HG02870 (cell line): ENCODE measurements around the gene C11orf16.
"Not testable (repeated sequence)": the region's sequence is repeated elsewhere in the genome, so short reads cannot be mapped to it uniquely, and the experiment has no call there.

ENCODE experiments used
- ATAC-seq: cut with Tn5 transposase; IDR thresholded peaks from one replicate; pipeline ENCODE4 v1.9.1; 2021; ENCODE audit warnings: mild to moderate bottlenecking, moderate library complexity; ENCODE audit not compliant: unreplicated experiment

Gene C11orf16

DNA sequence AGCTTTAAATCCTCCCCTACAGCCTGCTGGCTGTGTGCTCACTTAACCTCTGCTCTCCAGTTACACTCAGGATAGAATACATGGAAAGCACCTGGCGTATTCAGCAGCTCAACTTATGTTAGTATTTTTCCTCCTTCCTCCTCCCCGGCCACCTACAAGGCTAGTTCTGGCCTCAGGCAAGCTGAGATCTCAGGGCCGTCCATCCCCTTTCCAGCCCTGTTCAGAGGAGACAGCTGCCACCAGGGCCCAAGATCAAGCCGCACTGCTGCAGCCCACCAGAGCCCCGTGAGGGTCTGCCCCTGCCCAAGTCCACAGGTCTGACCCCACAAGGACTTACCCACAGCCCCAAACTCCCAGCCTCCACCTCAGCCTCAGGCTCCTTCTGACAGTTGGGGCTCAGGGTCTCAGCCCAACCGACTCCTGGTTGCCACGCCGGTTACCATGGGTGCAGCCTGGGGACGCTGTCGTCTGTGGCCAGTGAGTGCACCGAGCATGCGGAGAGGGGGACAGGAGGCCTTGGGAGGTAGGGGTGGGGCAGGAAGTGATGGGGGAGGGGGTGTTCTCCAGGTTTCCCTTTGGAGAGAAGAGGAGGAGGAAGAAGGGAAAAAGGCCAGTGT lies at the start of gene C11orf16:
Gene C11orf16 (minus strand): TSS at position 384 of the 617 bp plus-strand sequence. CDS start 639 bp downstream, outside the sequence.
- no peak for ATAC-seq

DNA sequence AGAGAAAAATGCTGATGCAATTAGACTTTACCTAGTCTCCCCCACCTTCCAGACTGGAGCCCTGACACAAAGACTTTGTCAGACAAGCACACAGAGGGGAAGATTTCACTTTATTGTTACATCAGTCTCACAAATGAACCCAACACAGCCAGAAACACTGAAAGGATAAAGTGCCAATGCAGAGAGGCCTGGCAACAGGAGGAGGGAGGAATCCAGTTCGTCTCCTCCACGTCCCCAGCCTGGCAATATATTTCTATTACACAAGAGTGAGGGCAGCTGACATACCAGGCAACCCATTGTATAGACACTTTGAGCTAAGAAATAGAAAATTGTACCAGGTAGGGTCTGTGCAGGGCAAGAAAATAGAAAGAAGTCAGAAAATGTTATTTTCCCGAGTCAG lies 47.7 kb upstream of the C11orf16 start:
- ATAC-seq, result no peak

- ATAC-seq, result not testable (repeated sequence)
Measured at GRCh38 chr11:8979365-8979764, 46.6 kb upstream of the C11orf16 start.

DNA sequence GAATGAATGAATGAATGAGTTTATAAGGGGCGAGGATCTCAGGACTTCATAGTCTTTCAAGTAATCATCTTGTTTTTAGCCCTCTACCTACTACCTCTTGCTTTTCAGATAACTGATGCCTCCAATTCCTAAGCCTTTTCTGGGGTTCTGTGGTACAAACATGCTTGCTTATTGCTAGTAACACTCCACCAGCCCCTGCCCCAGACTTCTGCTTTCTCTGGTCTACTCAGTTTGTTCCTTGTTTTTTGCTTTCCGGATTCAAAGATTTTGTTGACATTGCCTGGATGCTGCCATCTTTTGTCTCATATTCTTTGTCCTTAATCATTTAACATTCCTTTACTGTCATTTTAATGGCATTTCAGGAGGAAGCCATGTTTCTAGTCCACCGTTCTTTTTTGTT lies 40.4 kb upstream of the C11orf16 start:
- no peak for ATAC-seq

- no peak for ATAC-seq
Measured at GRCh38 chr11:8971924-8972316, 39.2 kb upstream of the C11orf16 start.

DNA sequence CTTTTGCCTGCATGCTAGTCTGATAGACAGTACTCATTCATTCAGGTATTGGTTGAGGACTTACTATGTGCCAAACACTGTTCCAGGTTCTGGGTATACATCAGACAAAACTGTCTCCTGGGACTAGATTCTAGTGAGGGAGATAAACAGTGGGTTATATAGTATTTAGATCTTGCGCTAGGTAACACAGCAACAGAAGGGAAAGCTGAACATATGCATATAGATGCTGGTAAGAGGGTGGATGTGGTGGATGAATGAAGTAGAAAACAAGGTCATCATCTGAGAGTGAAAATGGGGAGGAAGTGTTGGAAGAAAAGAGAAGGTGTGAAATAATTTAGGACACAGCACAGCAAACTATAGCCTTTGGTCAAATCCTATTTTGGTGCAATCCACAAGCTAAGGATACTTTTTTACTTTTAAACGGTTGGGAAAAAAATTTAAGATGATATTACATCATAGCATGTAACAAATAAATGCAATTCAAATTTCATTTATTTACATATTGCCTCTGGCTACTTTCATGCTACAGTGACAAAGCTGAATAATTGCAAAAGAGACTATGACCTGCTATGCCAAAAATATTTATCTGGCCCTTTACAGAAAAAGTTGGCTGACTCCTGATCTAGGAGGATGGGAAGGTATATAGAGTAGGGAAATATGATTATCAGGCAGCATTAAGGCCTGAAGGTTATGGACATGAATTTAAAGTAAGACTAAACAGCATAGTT lies 38.6 kb upstream of the C11orf16 start:
- no peak for ATAC-seq

GRCh38 chr11:8967184-8967583 lies 34.4 kb upstream of the C11orf16 start:
- ATAC-seq, result no peak

DNA sequence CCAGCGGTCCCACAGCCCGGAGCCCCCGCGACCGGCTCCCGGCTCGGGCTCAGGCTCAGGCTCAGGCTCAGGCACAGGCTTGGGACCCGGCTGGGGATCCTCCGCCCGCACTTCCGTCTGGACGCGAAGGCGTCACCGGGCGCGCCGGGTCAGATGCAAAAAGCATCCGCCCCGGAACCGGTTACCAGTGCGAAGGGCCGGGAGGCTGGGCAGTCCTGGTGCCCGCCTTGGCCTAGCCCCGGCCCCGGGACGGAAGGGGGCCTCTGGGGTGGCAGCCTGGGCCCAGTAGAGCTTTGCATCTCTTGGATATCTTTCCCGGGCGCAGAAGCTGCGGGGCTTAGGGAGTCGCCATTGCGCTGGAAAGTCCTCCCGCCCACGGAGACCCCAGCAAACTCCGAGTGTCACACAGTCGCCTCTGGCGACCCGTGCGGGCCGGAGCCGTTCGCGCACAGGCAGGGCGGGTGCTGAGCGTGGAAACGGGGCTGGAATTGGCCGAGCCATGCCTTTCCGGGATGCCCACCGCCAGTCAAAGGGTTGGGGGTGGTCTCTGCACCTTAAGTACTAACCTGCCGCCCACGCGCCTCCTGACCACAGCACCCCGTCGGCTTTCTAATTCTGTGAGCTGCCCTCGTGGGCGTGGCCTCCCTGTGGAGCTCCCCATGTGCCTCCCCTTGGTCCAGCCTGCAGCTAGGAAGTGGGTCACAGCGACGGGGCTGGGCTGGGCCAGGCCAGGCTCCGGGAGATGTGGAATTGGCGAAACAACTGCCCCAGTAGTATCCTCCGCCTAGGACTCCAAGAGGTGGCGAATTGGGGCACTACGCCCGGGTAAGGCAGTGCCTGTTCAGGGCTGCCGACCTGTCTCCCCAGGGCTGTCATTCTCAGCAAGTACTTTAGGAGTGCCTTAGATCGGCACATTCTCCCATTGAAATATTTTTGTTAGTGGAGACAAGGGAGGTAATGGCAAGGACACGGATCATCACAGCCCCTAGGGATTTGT lies 31.9 kb upstream of the C11orf16 start, which contains the start of gene TMEM9B:
Gene TMEM9B (minus strand): TSS at position 119 of the 997 bp plus-strand sequence. CDS start 129 bp downstream, outside the sequence.
- ATAC-seq, result peak; percentile 68

GRCh38 chr11:8963569-8964323 lies 31.0 kb upstream of the C11orf16 start:
- peak; percentile 60 for ATAC-seq

DNA sequence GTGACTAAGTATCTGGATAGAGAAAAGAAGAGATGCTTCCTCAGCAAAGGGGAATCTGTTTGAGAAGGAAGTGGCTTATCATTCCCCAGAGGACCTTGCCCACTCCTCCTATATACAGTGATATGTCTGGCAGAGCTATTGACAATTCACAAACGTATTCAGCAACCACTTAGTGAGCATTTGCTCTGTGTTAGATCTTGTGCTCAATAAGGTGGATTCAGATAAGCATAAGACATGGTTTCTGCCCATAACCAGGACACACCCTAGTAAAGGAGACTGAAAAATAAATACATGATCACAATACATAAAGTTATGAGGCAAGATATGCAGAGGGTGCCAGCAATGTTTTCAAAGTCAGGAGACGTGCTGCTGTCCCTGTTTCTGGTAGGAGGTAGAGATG lies 30.1 kb upstream of the C11orf16 start:
- no peak for ATAC-seq

DNA sequence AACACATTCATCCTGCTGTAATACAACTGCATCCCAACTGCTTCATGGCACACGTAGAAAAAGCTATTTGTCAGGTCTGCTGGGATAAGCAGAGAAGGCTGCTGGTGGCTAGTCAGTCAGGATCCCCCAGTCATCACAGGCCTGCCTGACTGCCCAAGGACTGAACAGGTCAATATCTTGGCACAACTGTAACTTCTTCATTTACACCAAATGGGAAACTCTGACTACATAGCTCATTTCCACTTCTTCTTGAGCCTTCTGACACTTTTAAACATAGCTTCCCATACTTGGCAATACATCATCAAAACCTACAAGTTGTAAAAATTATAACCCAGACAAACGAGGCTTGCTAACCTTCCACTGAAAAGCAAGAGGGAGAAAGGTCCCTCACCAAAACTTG lies 28.7 kb upstream of the C11orf16 start:
- ATAC-seq, result no peak

- ATAC-seq, result peak; percentile 48
Measured at GRCh38 chr11:8959546-8960166, 26.9 kb upstream of the C11orf16 start.

- ATAC-seq, result no peak
Measured at GRCh38 chr11:8956860-8957259, 24.1 kb upstream of the C11orf16 start.

DNA sequence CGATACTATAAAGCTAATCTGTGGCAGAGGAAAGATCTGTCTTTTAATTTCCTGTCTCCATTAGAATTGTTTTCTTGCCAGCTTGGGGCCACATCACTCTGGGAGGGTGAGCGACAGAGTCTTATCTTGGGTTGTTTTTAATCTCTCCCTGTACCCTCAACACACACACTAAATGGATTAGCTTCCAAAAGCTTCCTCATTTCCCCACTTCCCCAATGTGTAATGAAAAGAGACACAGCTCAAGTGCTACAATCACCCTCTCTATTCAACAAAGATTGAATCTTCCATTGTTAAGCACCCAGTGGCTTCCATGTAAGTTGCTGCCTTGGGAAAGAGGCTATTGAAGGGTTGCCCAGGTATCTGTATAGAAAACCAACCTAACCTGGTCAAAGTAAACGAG lies 16.1 kb upstream of the C11orf16 start:
- ATAC-seq, result no peak

- ATAC-seq, result no peak
Measured at GRCh38 chr11:8947230-8947943, 14.6 kb upstream of the C11orf16 start.

DNA sequence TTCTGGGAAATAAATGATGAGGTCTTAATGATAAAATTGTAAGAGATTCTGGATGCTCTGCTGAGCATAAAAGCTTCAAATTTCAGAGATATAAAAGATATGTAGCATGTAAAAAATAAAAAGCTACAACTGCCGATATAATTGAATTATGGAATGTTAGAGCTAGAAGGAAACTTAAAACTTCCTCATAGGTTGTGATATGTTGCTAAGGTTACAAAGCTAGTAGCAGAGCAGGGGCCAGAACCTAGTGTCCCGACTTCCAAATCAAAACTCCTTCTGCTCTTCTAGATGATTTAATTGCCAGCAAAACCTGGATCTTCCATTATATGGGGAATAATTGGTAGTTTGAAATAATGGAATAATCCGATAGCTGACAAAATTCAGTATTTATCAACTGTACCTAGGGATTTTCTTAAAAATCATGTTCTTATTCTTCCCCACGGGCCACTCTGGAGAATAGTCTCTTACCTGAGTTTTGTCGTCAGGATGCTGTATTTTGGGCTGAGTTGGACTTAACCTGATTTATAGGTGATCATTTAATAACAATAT lies 9.8 kb upstream of the C11orf16 start, which contains the start of gene ASCL3:
Gene ASCL3 (minus strand): TSS at position 499 of the 549 bp plus-strand sequence. CDS start 4,855 bp downstream, outside the sequence.
- no peak for ATAC-seq

GRCh38 chr11:8941341-8942103 lies 8.8 kb upstream of the C11orf16 start:
- ATAC-seq, result no peak

- ATAC-seq, result no peak
Measured at GRCh38 chr11:8937659-8938058, 4.9 kb upstream of the C11orf16 start.
